CD4-positive, alpha-beta T cell treated with Interleukin-4 for 4 hours (primary cell): Measurements from ENCODE around the gene KIF20B.
A peak's percentile ranks its signal among the peaks of the same experiment; 100 is the strongest.
"Not testable (repeated sequence)": the region's sequence is repeated elsewhere in the genome, so short reads cannot be mapped to it uniquely, and the experiment has no call there.

Experiments used
- DNase-seq: peaks from one replicate; pipeline ENCODE4 v3.0.0-alpha.2; 2020

KIF20B gene

GRCh38 chr10:89685936-89686335, 15.5 kb upstream of the KIF20B start:
- DNase-seq, result no peak

- DNase-seq, result no peak
Measured at GRCh38 chr10:89690027-89690426, 11.4 kb upstream of the KIF20B start.

- DNase-seq, result no peak
Measured at GRCh38 chr10:89692416-89692815, 9.0 kb upstream of the KIF20B start.

- no peak for DNase-seq
Measured at GRCh38 chr10:89693176-89693575, 8.2 kb upstream of the KIF20B start.

GRCh38 chr10:89695307-89695706, 6.1 kb upstream of the KIF20B start:
- DNase-seq, result no peak

GRCh38 chr10:89697946-89698345, 3.4 kb upstream of the KIF20B start:
- no peak for DNase-seq

GRCh38 chr10:89699581-89700064, 1.8 kb upstream of the KIF20B start:
- DNase-seq, result no peak

- DNase-seq, result no peak
Measured at GRCh38 chr10:89700923-89701241, 508 bp upstream of the KIF20B start.

GRCh38 chr10:89702121-89702480, 711 bp downstream of the KIF20B start:
- peak; percentile 10 for DNase-seq

- no peak for DNase-seq
Measured at GRCh38 chr10:89705466-89705865, 4.1 kb downstream of the KIF20B start.

- DNase-seq, result no peak
Measured at GRCh38 chr10:89706011-89706410, 4.6 kb downstream of the KIF20B start.

GRCh38 chr10:89707372-89707771, 6.0 kb downstream of the KIF20B start:
- no peak for DNase-seq

GRCh38 chr10:89710753-89711152, 9.4 kb downstream of the KIF20B start:
- DNase-seq, result no peak

GRCh38 chr10:89734616-89735015, 33.2 kb downstream of the KIF20B start:
- DNase-seq, result no peak

- peak; percentile 30 for DNase-seq
Measured at GRCh38 chr10:89738551-89739209, 37.3 kb downstream of the KIF20B start.

GRCh38 chr10:89741126-89741762, 39.9 kb downstream of the KIF20B start:
- DNase-seq, result no peak

- DNase-seq, result no peak
Measured at GRCh38 chr10:89744026-89744425, 42.6 kb downstream of the KIF20B start.

GRCh38 chr10:89745903-89746302, 44.5 kb downstream of the KIF20B start:
- no peak for DNase-seq

GRCh38 chr10:89750441-89750840, 49.1 kb downstream of the KIF20B start:
- no peak for DNase-seq

GRCh38 chr10:89755374-89755773, 54.0 kb downstream of the KIF20B start:
- no peak for DNase-seq

GRCh38 chr10:89759531-89759930, 58.1 kb downstream of the KIF20B start:
- no peak for DNase-seq

GRCh38 chr10:89763671-89764070, 62.3 kb downstream of the KIF20B start:
- DNase-seq, result not testable (repeated sequence)

- DNase-seq, result no peak
Measured at GRCh38 chr10:89771684-89772083, 70.3 kb downstream of the KIF20B start.

GRCh38 chr10:89773081-89773480, 71.7 kb downstream of the KIF20B start:
- DNase-seq, result no peak

GRCh38 chr10:89776665-89777064, 75.3 kb downstream of the KIF20B start:
- DNase-seq, result no peak
